Liver (tissue), 3 donors: ENCODE data around the gene HIPK3.

ENCODE experiments used
- CTCF ChIP-seq: fragments of 150-350 bp; IDR thresholded peaks from 2 replicates; pipeline ENCODE4 v1.5.1; 2017; ENCODE audit warnings: improper control_type of control experiment, low read depth, low read length; ENCODE audit not compliant: missing input control
- EGR1 ChIP-seq, 2 donors: IDR thresholded peaks; 2 replicates each; pipeline ENCODE4 v1.6.1; 2016 to 2018; ENCODE audit warnings: antibody characterized with exemption in 2 of 2, low read depth in 2 of 2
- FOXA1 ChIP-seq: IDR thresholded peaks from 2 replicates; pipeline ENCODE4 v1.6.1; 2016; ENCODE audit warnings: antibody characterized with exemption
- GABPA ChIP-seq, 2 donors: IDR thresholded peaks in 1 of 2; conservative IDR thresholded peaks in 1 of 2; 2 replicates each; pipeline ENCODE4 v1.6.1; 2016; ENCODE audit warnings: antibody characterized with exemption in 2 of 2, mild to moderate bottlenecking in 1 of 2, moderate library complexity in 1 of 2
- HNF4A ChIP-seq, 2 donors: conservative IDR thresholded peaks; 2 replicates each; pipeline ENCODE4 v1.6.1; 2016; ENCODE audit warnings: antibody characterized with exemption in 2 of 2, mild to moderate bottlenecking in 2 of 2
- MAX ChIP-seq: IDR thresholded peaks from 2 replicates; pipeline ENCODE4 v1.6.1; 2016; ENCODE audit warnings: antibody characterized with exemption
- NR2F2 ChIP-seq: IDR thresholded peaks from 2 replicates; pipeline ENCODE4 v1.6.1; 2016; ENCODE audit warnings: antibody characterized with exemption
- RAD21 ChIP-seq, 2 donors: IDR thresholded peaks; 2 replicates each; pipeline ENCODE4 v1.6.1; 2016; ENCODE audit warnings: antibody characterized with exemption in 2 of 2, mild to moderate bottlenecking in 2 of 2
- REST ChIP-seq: IDR thresholded peaks from 2 replicates; pipeline ENCODE4 v1.6.1; 2016; ENCODE audit warnings: antibody characterized with exemption, mild to moderate bottlenecking
- RXRA ChIP-seq, 2 donors: IDR thresholded peaks; 2 replicates each; pipeline ENCODE4 v1.6.1; 2017 to 2018; ENCODE audit warnings: antibody characterized with exemption in 2 of 2, mild to moderate bottlenecking in 1 of 2
- SP1 ChIP-seq: IDR thresholded peaks from 2 replicates; pipeline ENCODE4 v1.6.1; 2018; ENCODE audit warnings: antibody characterized with exemption, mild to moderate bottlenecking
- TAF1 ChIP-seq: conservative IDR thresholded peaks from 2 replicates; pipeline ENCODE4 v1.6.1; 2016; ENCODE audit warnings: antibody characterized with exemption, mild to moderate bottlenecking
- YY1 ChIP-seq: IDR thresholded peaks from 2 replicates; pipeline ENCODE4 v1.6.1; 2016; ENCODE audit warnings: antibody characterized with exemption, mild to moderate bottlenecking
- ZBTB33 ChIP-seq: IDR thresholded peaks from 2 replicates; pipeline ENCODE4 v1.6.1; 2016; ENCODE audit warnings: antibody characterized with exemption
- donor health status: healthy.
- donor health status: healthy.

- TF ChIP-seq MAX (no peak), CTCF (no peak), EGR1 (IDR thresholded peaks at IDR 0.05; ENCODE audit: low read depth in 2 of 2) (no peak), RXRA (IDR thresholded peaks at IDR 0.05) (no peak), TAF1 (no peak), NR2F2 (no peak), GABPA (IDR thresholded peaks at IDR 0.05 in 1 of 2, conservative IDR thresholded peaks at IDR 0.05 in 1 of 2) (no peak), ZBTB33 (no peak), RAD21 (IDR thresholded peaks at IDR 0.05) (no peak), HNF4A (conservative IDR thresholded peaks at IDR 0.05) (no peak), YY1 (no peak), SP1 (no peak), FOXA1 (no peak), REST (no peak)
Observed at GRCh38 chr11:33339247-33339646, 82.1 kb downstream of the HIPK3 start.
